ENCODE data around the gene NIPAL1.

Gene NIPAL1

DNA sequence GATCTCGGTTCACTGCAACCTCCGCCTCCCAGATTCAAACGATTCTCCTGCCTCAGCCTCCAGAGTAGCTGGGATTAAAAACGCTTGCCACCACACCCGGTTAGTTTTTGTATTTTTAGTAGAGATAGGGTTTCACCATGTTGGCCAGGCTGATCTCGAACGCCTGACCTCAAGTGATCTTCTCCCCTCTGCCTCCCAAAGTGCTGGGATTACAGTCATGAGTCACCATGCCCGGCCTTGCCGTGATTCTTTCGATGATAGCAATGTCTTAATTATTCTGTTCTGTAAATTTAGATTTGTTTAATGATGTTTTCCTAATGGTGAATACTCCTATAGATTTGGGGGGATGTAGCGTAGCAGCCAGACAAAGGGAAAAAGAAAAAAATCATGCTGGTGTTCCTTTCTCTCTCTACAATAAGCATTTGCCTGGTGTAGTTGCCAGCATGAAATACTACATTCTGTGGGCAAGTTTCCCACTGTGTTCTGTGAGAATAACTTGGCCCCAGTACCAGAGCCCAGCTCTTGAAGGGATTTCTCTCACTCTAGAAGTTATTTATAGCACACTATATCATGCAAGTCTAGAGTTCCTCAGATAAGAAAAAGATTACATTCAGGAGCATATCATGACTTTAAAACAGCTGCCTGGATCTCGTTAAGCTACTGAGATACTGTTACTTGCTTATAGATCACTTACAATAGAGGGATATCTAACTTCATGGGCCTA is 15.4 kb downstream of the NIPAL1 start:
- H4K20me1 ChIP-seq (ENCODE audit: low read depth, low read length), result no peaks in the 10 kb centered on the region
- H3K27ac ChIP-seq (ENCODE audit: low read depth, low read length), result no peak overlapping the region
- H3K79me2 ChIP-seq (ENCODE audit: insufficient read depth, low read length), result no peaks in the 10 kb centered on the region
- H3K9ac ChIP-seq (ENCODE audit: low read length), result no peak overlapping the region
- no peaks in the 10 kb centered on the region for H3K9me2 ChIP-seq (replicated peaks; ENCODE audit: insufficient read depth, low read length)
- H3K4me3 ChIP-seq (ENCODE audit: insufficient read depth, low read length, poor library complexity, severe bottlenecking), result no peak overlapping the region
- H2AFZ ChIP-seq (ENCODE audit: low read depth, low read length, severe bottlenecking), result no peak overlapping the region
- no peaks in the 10 kb centered on the region for H3K27me3 ChIP-seq (ENCODE audit: low read length)
- H3K9me3 ChIP-seq (ENCODE audit: insufficient read depth, low read length), result no peaks in the 10 kb centered on the region; the same call in 1 of the 2 replicates
- H3F3A ChIP-seq (ENCODE audit: insufficient read depth), result peaks cover 24% of the 10 kb centered on the region
- TF ChIP-seq, protein P1, sequence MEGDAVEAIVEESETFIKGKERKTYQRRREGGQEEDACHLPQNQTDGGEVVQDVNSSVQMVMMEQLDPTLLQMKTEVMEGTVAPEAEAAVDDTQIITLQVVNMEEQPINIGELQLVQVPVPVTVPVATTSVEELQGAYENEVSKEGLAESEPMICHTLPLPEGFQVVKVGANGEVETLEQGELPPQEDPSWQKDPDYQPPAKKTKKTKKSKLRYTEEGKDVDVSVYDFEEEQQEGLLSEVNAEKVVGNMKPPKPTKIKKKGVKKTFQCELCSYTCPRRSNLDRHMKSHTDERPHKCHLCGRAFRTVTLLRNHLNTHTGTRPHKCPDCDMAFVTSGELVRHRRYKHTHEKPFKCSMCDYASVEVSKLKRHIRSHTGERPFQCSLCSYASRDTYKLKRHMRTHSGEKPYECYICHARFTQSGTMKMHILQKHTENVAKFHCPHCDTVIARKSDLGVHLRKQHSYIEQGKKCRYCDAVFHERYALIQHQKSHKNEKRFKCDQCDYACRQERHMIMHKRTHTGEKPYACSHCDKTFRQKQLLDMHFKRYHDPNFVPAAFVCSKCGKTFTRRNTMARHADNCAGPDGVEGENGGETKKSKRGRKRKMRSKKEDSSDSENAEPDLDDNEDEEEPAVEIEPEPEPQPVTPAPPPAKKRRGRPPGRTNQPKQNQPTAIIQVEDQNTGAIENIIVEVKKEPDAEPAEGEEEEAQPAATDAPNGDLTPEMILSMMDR (IDR thresholded peaks at IDR 0.05; ENCODE audit: insufficient read depth, low read length, poor library complexity, severe bottlenecking), result no peak
- TF ChIP-seq EZH2phosphoT487 (conservative IDR thresholded peaks at IDR 0.05; ENCODE audit: low read length), result no peak
- no peak overlapping the region for H3K4me2 ChIP-seq (ENCODE audit: low read depth, low read length, poor library complexity, severe bottlenecking)
- peaks cover 11% of the 10 kb centered on the region for H3K36me3 ChIP-seq (ENCODE audit: low read length)

DNA sequence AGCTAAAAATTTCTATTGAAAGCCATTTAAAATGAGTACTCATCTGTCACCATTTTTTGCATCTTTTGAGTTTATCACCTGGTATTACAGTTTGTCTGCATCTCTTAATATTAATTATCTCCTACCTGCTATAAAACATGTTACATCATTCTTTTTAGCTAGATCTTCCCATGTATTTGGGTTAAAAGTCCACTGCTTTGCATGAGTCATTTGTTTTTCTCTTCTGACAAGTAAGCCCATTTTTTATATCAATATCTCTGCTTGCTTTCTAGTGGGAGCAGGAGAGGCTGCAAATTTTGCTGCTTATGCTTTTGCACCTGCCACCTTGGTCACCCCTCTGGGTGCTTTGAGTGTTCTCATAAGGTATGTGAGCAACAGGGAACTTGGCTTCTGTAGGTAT is 16.1 kb downstream of the NIPAL1 start:
- H3K9ac ChIP-seq (ENCODE audit: low read length), result no peak overlapping the region
- peaks cover 31% of the 10 kb centered on the region for H3F3A ChIP-seq (ENCODE audit: insufficient read depth)
- H2AFZ ChIP-seq (ENCODE audit: low read depth, low read length, severe bottlenecking), result no peak overlapping the region
- H4K20me1 ChIP-seq (ENCODE audit: low read depth, low read length), result no peaks in the 10 kb centered on the region
- no peaks in the 10 kb centered on the region for H3K79me2 ChIP-seq (ENCODE audit: insufficient read depth, low read length)
- H3K9me3 ChIP-seq (ENCODE audit: insufficient read depth, low read length), result no peaks in the 10 kb centered on the region; the same call in 1 of the 2 replicates
- H3K9me2 ChIP-seq (replicated peaks; ENCODE audit: insufficient read depth, low read length), result no peaks in the 10 kb centered on the region
- TF ChIP-seq, protein P1 (IDR thresholded peaks at IDR 0.05; ENCODE audit: insufficient read depth, low read length, poor library complexity, severe bottlenecking), result no peak
- TF ChIP-seq EZH2phosphoT487 (conservative IDR thresholded peaks at IDR 0.05; ENCODE audit: low read length), result no peak
- H3K27ac ChIP-seq (ENCODE audit: low read depth, low read length), result no peak overlapping the region
- peaks cover 6% of the 10 kb centered on the region for H3K36me3 ChIP-seq (ENCODE audit: low read length)
- H3K4me2 ChIP-seq (ENCODE audit: low read depth, low read length, poor library complexity, severe bottlenecking), result no peak overlapping the region
- no peak overlapping the region for H3K4me3 ChIP-seq (ENCODE audit: insufficient read depth, low read length, poor library complexity, severe bottlenecking)
- H3K27me3 ChIP-seq (ENCODE audit: low read length), result no peaks in the 10 kb centered on the region

DNA sequence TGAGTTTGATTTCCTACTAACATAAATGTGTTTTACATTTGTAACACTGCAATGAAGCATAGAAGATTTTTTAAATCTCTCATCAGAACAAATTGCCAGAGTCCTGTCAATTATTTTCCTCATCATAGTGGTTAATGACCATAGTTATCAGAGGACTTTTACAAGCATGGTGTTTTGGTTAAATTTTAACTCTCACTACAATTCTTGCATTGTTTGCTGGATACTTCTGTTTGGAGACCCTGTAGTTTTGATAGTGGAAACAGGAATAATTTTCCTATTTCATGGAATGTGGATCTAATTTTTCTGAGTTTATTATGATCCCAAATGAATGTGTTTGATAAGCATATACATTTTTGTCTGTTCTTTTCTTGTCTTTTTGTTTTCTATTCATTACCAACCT is 16.8 kb downstream of the NIPAL1 start:
- no peak overlapping the region for H3K4me2 ChIP-seq (ENCODE audit: low read depth, low read length, poor library complexity, severe bottlenecking)
- no peaks in the 10 kb centered on the region for H3K36me3 ChIP-seq (ENCODE audit: low read length)
- H4K20me1 ChIP-seq (ENCODE audit: low read depth, low read length), result no peaks in the 10 kb centered on the region
- H3K27ac ChIP-seq (ENCODE audit: low read depth, low read length), result no peak overlapping the region
- no peaks in the 10 kb centered on the region for H3K79me2 ChIP-seq (ENCODE audit: insufficient read depth, low read length)
- no peaks in the 10 kb centered on the region for H3K9me3 ChIP-seq (ENCODE audit: insufficient read depth, low read length)
- no peaks in the 10 kb centered on the region for H3K27me3 ChIP-seq (ENCODE audit: low read length)
- H3F3A ChIP-seq (ENCODE audit: insufficient read depth), result peaks cover 31% of the 10 kb centered on the region
- H3K9ac ChIP-seq (ENCODE audit: low read length), result no peak overlapping the region
- no peak for TF ChIP-seq EZH2phosphoT487 (conservative IDR thresholded peaks at IDR 0.05; ENCODE audit: low read length)
- TF ChIP-seq, protein P1 (IDR thresholded peaks at IDR 0.05; ENCODE audit: insufficient read depth, low read length, poor library complexity, severe bottlenecking), result no peak
- H2AFZ ChIP-seq (ENCODE audit: low read depth, low read length, severe bottlenecking), result no peak overlapping the region
- H3K9me2 ChIP-seq (replicated peaks; ENCODE audit: insufficient read depth, low read length), result no peaks in the 10 kb centered on the region
- H3K4me3 ChIP-seq (ENCODE audit: insufficient read depth, low read length, poor library complexity, severe bottlenecking), result no peak overlapping the region
